Measurements from ENCODE around the gene HES2. TPM values are rescaled to one million over a fixed set of nuclear protein-coding genes. Genes with fewer than 3 reads are reported as not detected.

The HES2 gene
- total and polyA plus RNA-seq, 9 of the 15 experiments (the other 6 are each of a cell fraction or from before 2014, with no cell fraction given) = 0.05 to 0.18 (median 0.07) TPM; not detected in 4

DNA sequence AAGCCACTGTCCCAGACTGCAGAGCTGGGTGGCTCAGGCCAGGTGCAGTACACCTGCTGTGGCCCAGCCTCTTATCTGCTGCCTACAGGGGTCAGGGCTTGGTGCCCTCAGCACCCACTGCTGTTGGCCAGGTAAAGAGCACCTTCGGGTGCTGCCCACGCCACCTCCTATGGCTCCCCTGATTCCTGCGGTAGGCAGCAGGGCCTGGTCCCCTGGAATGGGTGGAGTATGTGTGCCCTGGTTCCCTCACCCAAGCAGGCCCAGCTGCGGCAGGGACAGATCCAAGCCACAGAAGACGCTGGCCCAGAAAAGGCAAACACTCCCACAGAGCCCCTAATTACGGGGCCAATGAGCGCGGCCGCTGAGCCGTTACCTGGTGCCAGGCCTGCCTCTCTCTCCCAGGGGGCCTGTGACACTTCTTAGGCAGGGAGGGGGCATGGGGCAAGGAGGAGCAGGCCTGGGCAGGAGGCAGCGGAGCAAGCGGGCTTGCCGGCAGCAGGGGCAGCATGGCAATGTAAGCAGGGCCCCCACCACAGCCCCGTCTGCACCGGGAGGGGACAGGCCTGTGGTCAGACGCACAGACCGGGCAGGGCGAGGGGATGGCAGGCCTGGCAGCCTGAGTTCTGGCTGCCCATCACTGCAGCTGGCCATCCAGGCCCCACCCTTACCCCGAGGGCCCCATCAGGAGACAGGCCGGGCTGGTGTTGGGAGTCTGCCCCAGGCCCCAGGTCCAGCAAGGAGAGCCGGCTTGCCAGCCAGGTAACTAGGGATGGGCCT lies 23.8 kb upstream of the HES2 start:
- no peak overlapping the region for H3K4me3 ChIP-seq
- H3K9me1 ChIP-seq (ENCODE audit: control insufficient read depth, insufficient read depth, low read length) = peaks cover 5% of the 10 kb centered on the region
- no peak overlapping the region for H3K4me2 ChIP-seq (ENCODE audit: insufficient read depth, low read length)
- H3K9me3 ChIP-seq (replicated peaks; ENCODE audit: control insufficient read depth, insufficient read depth, low read depth, low read length) = no peaks in the 10 kb centered on the region
- H3K27me3 ChIP-seq (ENCODE audit: control insufficient read depth in 2 of 2, insufficient read depth in 2 of 2, low read length in 2 of 2) = peaks cover 32 to 66% of the 10 kb centered on the region in 2 experiments; a peak in 4 of 5 replicates
- in situ Hi-C loops (cut with MboI) (no loop called here), intact Hi-C loops (cut with micrococcal nuclease) (no loop called here)
- H3K4me1 ChIP-seq (replicated peaks in 1 of 2; ENCODE audit: control insufficient read depth in 2 of 2, insufficient read depth in 2 of 2, low read length in 2 of 2) = peaks cover 0 to 51% of the 10 kb centered on the region in 2 experiments; a peak in 2 of 5 replicates
- POLR2A ChIA-PET = no interaction called here
- CTCF ChIA-PET (ENCODE audit: low intra/inter-chr PET ratio) = no interaction called here
- 13% methylated on average over 21 of the region's 21 CpGs for WGBS (ENCODE audit: insufficient coverage, low coverage, missing lambda C conversion rate)
- no peaks in the 10 kb centered on the region for H3K79me2 ChIP-seq (ENCODE audit: control insufficient read depth, insufficient read depth, low read length)
- no peak for DNase-seq (ENCODE audit: extremely low read depth in 1 of 4, low spot score in 3 of 4)
- no peak for ATAC-seq
- FAIRE-seq = no peak
- H4K20me1 ChIP-seq (replicated peaks; ENCODE audit: control insufficient read depth, insufficient read depth, low read length) = peaks cover 24% of the 10 kb centered on the region
- no peak overlapping the region for H3K27ac ChIP-seq (ENCODE audit: extremely low read depth, low read depth, low read length)
- no peaks in the 10 kb centered on the region; the same call in 2 of the 3 replicates for H3K36me3 ChIP-seq (ENCODE audit: control insufficient read depth, insufficient read depth, low read length)
- no TSS peak for BruUV-seq (replicated peaks)
- TF ChIP-seq POLR2G (IDR thresholded peaks at IDR 0.05; ENCODE audit: low read depth, low read length) = no peak
- TF ChIP-seq ZBED1 (IDR thresholded peaks at IDR 0.05) = no peak
- no peak for TF ChIP-seq TAL1 (IDR thresholded peaks at IDR 0.05)
- TF ChIP-seq PCBP1 (IDR thresholded peaks at IDR 0.05; ENCODE audit: low read depth, low read length, poor library complexity, severe bottlenecking) = no peak
- no peak for TF ChIP-seq CBFA2T3 (IDR thresholded peaks at IDR 0.05)
- TF ChIP-seq NR2F6 (CRISPR knock-in tag; IDR thresholded peaks at IDR 0.05) = no peak
- no peak for TF ChIP-seq NEUROD1 (IDR thresholded peaks at IDR 0.05; ENCODE audit: borderline replicate concordance, low read depth, low read length, partially characterized antibody)
- no peak for TF ChIP-seq PML (IDR thresholded peaks at IDR 0.05; ENCODE audit: low read length)
- peak overlapping the region in 1 of 2 experiments; percentile 47; a peak in 1 of 4 replicates for H3K9ac ChIP-seq (ENCODE audit: insufficient read depth in 1 of 2, low read depth in 2 of 2, low read length in 2 of 2)
- no peak overlapping the region for H2AFZ ChIP-seq (ENCODE audit: low read depth, low read length)

All from K562 (cell line).